Gastrocnemius medialis (tissue), 4 donors: Measurements from ENCODE around the gene PLAC8.

ENCODE experiments used
- POLR2A ChIP-seq, 2 donors: fragments of 450-650 bp; IDR thresholded peaks; one replicate each; pipeline ENCODE4 v1.6.1; 2017; ENCODE audit warnings: antibody characterized with exemption in 2 of 2, mild to moderate bottlenecking in 2 of 2, moderate library complexity in 2 of 2
- TF ChIP-seq, protein P1 (sequence below), 5 experiments: fragments of 450-650 bp in 3 of 5; fragments of 200-600 bp in 2 of 5; sonication (generic) in 2 of 5; IDR thresholded peaks in 4 of 5; conservative IDR thresholded peaks in 1 of 5; 1 replicate in 4 of 5; 2 replicates in 1 of 5; pipeline ENCODE4 v1.5.1; 2016 to 2019; ENCODE audit warnings: antibody characterized with exemption in 5 of 5, mild to moderate bottlenecking in 3 of 5, moderate library complexity in 3 of 5

DNA sequence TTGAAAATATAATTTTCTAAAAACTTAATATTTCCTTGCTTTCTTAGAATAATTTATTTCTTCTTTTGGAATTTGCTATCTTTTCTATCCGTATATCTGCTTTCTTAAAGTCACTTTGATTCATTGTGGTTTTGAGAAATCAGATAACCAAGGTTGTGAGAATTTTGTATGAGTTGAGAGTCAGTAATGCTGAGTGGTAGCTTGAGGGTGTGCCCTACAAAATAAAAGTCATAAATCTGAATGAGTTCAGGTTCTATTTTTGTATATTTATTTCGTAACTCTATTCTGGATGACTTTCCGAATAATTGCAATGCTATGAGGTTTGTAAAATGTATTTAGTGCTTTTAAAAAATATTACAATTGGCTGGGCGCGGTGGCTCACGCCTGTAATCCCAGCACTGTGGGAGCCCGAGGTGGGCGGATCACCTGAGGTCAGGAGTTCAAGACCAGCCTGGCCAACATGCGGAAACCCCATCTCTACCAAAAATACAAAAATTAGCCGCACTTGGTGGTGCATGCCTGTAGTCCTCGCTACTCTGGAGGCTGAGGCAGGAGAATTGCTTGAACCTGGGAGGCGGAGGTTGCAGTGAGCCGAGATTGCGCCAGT, 70.6 kb downstream of the PLAC8 start:
- TF ChIP-seq, protein P1, sequence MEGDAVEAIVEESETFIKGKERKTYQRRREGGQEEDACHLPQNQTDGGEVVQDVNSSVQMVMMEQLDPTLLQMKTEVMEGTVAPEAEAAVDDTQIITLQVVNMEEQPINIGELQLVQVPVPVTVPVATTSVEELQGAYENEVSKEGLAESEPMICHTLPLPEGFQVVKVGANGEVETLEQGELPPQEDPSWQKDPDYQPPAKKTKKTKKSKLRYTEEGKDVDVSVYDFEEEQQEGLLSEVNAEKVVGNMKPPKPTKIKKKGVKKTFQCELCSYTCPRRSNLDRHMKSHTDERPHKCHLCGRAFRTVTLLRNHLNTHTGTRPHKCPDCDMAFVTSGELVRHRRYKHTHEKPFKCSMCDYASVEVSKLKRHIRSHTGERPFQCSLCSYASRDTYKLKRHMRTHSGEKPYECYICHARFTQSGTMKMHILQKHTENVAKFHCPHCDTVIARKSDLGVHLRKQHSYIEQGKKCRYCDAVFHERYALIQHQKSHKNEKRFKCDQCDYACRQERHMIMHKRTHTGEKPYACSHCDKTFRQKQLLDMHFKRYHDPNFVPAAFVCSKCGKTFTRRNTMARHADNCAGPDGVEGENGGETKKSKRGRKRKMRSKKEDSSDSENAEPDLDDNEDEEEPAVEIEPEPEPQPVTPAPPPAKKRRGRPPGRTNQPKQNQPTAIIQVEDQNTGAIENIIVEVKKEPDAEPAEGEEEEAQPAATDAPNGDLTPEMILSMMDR (IDR thresholded peaks at IDR 0.05 in 4 of 5, conservative IDR thresholded peaks at IDR 0.05 in 1 of 5) = no peak
- TF ChIP-seq POLR2A (IDR thresholded peaks at IDR 0.05) = no peak
